Trophoblast cell (in vitro differentiated cells and primary cell): ENCODE results near the gene CACNA1G.
A peak's percentile ranks its signal among the peaks of the same experiment; 100 is the strongest.

Experiments
- DNase-seq, 2 donors: peaks; one replicate each; pipeline ENCODE4 v3.0.0-alpha.2; 2016
- H2AFZ ChIP-seq: 2 replicates; pipeline ENCODE4 v1.6.1; 2013; ENCODE audit warnings: low read length, moderate library complexity, mild to moderate bottlenecking; ENCODE audit not compliant: insufficient read depth, poor library complexity
- H2AK5ac ChIP-seq: 2 replicates; pipeline ENCODE4 v1.6.1; 2013; ENCODE audit warnings: mild to moderate bottlenecking, low read length
- H2BK120ac ChIP-seq: 2 replicates; pipeline ENCODE4 v1.6.1; 2013; ENCODE audit warnings: low read length, mild to moderate bottlenecking, moderate library complexity; ENCODE audit not compliant: insufficient read depth, poor library complexity
- H2BK12ac ChIP-seq: 2 replicates; pipeline ENCODE4 v1.6.1; 2013; ENCODE audit warnings: mild to moderate bottlenecking, low read length, moderate library complexity
- H2BK5ac ChIP-seq: 2 replicates; pipeline ENCODE4 v1.6.1; 2013; ENCODE audit warnings: low read length, low read depth, moderate library complexity, mild to moderate bottlenecking; ENCODE audit not compliant: poor library complexity
- H3K14ac ChIP-seq: 2 replicates; pipeline ENCODE4 v1.6.1; 2013; ENCODE audit warnings: mild to moderate bottlenecking, low read length
- H3K18ac ChIP-seq: 2 replicates; pipeline ENCODE4 v1.6.1; 2013; ENCODE audit warnings: mild to moderate bottlenecking, low read length
- H3K23ac ChIP-seq: 2 replicates; pipeline ENCODE4 v1.6.1; 2013; ENCODE audit warnings: low read length
- H3K27ac ChIP-seq: 2 replicates; pipeline ENCODE4 v1.5.1; 2013; ENCODE audit warnings: low read depth, mild to moderate bottlenecking, inconsistent platforms, low read length, moderate library complexity
- H3K27me3 ChIP-seq: 2 replicates; pipeline ENCODE4 v1.6.1; 2013; ENCODE audit warnings: inconsistent platforms, mild to moderate bottlenecking, low read length, moderate library complexity; ENCODE audit not compliant: insufficient read depth
- H3K36me3 ChIP-seq, 2 experiments: 1 replicate in 1 of 2; 2 replicates in 1 of 2; pipeline ENCODE4 v1.6.1; 2013; ENCODE audit warnings: low read length in 2 of 2, mild to moderate bottlenecking in 2 of 2, moderate library complexity in 1 of 2; ENCODE audit not compliant: insufficient read depth in 2 of 2, control insufficient read depth in 1 of 2
- H3K4ac ChIP-seq: 2 replicates; pipeline ENCODE4 v1.6.1; 2013; ENCODE audit warnings: low read depth, mild to moderate bottlenecking, low read length, moderate library complexity
- H3K4me1 ChIP-seq, 2 experiments: 1 replicate in 1 of 2; 2 replicates in 1 of 2; pipeline ENCODE4 v1.6.1; 2013; ENCODE audit warnings: low read length in 2 of 2, mild to moderate bottlenecking in 2 of 2, moderate library complexity in 1 of 2; ENCODE audit not compliant: insufficient read depth in 2 of 2, control insufficient read depth in 1 of 2
- H3K4me2 ChIP-seq: 2 replicates; pipeline ENCODE4 v1.6.1; 2013; ENCODE audit warnings: inconsistent platforms, mild to moderate bottlenecking, low read length, moderate library complexity
- H3K4me3 ChIP-seq: 2 replicates; pipeline ENCODE4 v1.5.1; 2013; ENCODE audit warnings: mild to moderate bottlenecking, low read depth, low read length, inconsistent platforms
- H3K79me1 ChIP-seq: one replicate; pipeline ENCODE4 v1.6.1; 2013; ENCODE audit warnings: low read length
- H3K79me2 ChIP-seq: 2 replicates; pipeline ENCODE4 v1.6.1; 2013; ENCODE audit warnings: low read length, mild to moderate bottlenecking; ENCODE audit not compliant: control insufficient read depth, insufficient read depth, poor library complexity
- H3K9ac ChIP-seq: 2 replicates; pipeline ENCODE4 v1.6.1; 2013; ENCODE audit warnings: mild to moderate bottlenecking, low read length
- H3K9me3 ChIP-seq: 2 replicates; pipeline ENCODE4 v1.6.1; 2013; ENCODE audit warnings: low read depth, mild to moderate bottlenecking, control low read depth, inconsistent platforms, low read length; ENCODE audit not compliant: insufficient read depth
- H4K12ac ChIP-seq: 2 replicates; pipeline ENCODE4 v1.6.1; 2013; ENCODE audit warnings: low read depth, mild to moderate bottlenecking, low read length, moderate library complexity
- H4K8ac ChIP-seq: 2 replicates; pipeline ENCODE4 v1.6.1; 2013; ENCODE audit warnings: low read depth, mild to moderate bottlenecking, low read length, moderate library complexity
- H4K91ac ChIP-seq: one replicate; pipeline ENCODE4 v1.6.1; 2013; ENCODE audit warnings: low read depth, mild to moderate bottlenecking, low read length, moderate library complexity
- WGBS: extraction: QIAGEN DNeasy Blood & Tissue Kit; methylation state at CpG from one replicate; pipeline ENCODE4 v1.1.7; 2013; ENCODE audit warnings: missing lambda C conversion rate; ENCODE audit not compliant: insufficient read length, insufficient coverage; ENCODE audit errors: extremely low coverage; 5-methylcytosine and 5-hydroxymethylcytosine counted together

CACNA1G gene

GRCh38 chr17:50547035-50547735 lies 13.3 kb upstream of the CACNA1G start, which contains the start of gene SPATA20:
Gene SPATA20 (plus strand): TSS chr17:50547174. CDS start chr17:50547209, 35 bp downstream.
- Histone ChIP-seq H3K36me3 (no peaks in the 10 kb centered on the region), H3K79me2 (peaks cover 2% of the 10 kb centered on the region), H3K4me1 (peaks cover 14 to 19% of the 10 kb centered on the region in 2 experiments), H4K91ac (peak within 1 kb of the TSS; percentile 86), H3K4me2 (peak within 1 kb of the TSS; percentile 78), H3K27ac (no peak within 1 kb of the TSS), H3K27me3 (no peaks in the 10 kb centered on the region), H4K12ac (peak within 1 kb of the TSS; percentile 82), H3K18ac (peak within 1 kb of the TSS; percentile 10), H3K14ac (peak within 1 kb of the TSS; percentile 48), H2AK5ac (peak within 1 kb of the TSS; percentile 22), H3K4me3 (peak within 1 kb of the TSS; percentile 71), H3K9ac (peak within 1 kb of the TSS; percentile 81), H3K23ac (no peak within 1 kb of the TSS), H2BK120ac (peak within 1 kb of the TSS; percentile 62), H4K8ac (peak within 1 kb of the TSS; percentile 90), H3K79me1 (peaks cover 5% of the 10 kb centered on the region), H2BK5ac (peak within 1 kb of the TSS; percentile 66), H3K4ac (peak within 1 kb of the TSS; percentile 27), H2BK12ac (no peak within 1 kb of the TSS), H2AFZ (peak within 1 kb of the TSS; percentile 70), H3K9me3 (no peaks in the 10 kb centered on the region)
- WGBS = no CpG with 5 or more reads among the region's 42 CpGs
- peak; percentile 91 to 94 for DNase-seq

- DNase-seq = no peak
- no CpG with 5 or more reads among the region's 5 CpGs for WGBS
- H4K8ac ChIP-seq = peak overlapping the region; percentile 90
These were observed 12.8 kb upstream of the CACNA1G start for GRCh38 chr17:50547736-50548083.

GRCh38 chr17:50548831-50549230 lies 11.7 kb upstream of the CACNA1G start:
- Histone ChIP-seq H2AK5ac (no peak overlapping the region), H4K12ac (no peak overlapping the region), H3K14ac (no peak overlapping the region), H3K79me2 (peaks cover 2% of the 10 kb centered on the region), H3K9me3 (no peaks in the 10 kb centered on the region), H3K4ac (no peak overlapping the region), H3K27ac (no peak overlapping the region), H3K4me3 (no peak overlapping the region), H4K91ac (no peak overlapping the region), H3K23ac (no peak overlapping the region), H3K36me3 (no peaks in the 10 kb centered on the region), H2BK12ac (no peak overlapping the region), H4K8ac (no peak overlapping the region), H3K18ac (no peak overlapping the region), H3K27me3 (no peaks in the 10 kb centered on the region), H2BK120ac (no peak overlapping the region), H3K4me2 (no peak overlapping the region), H2BK5ac (no peak overlapping the region), H3K4me1 (peaks cover 4 to 8% of the 10 kb centered on the region in 2 experiments), H2AFZ (no peak overlapping the region), H3K9ac (no peak overlapping the region), H3K79me1 (peaks cover 4% of the 10 kb centered on the region)
- DNase-seq = no peak
- no CpG with 5 or more reads among the region's 18 CpGs for WGBS

More at GRCh38 chr17:50547736-50548083, 12.8 kb upstream of the CACNA1G start:
- H3K4me1 ChIP-seq = peaks cover 11 to 15% of the 10 kb centered on the region in 2 experiments
- no peak overlapping the region for H2BK120ac ChIP-seq
- no peak overlapping the region for H2BK5ac ChIP-seq
- H2AFZ ChIP-seq = no peak overlapping the region
- peak overlapping the region; percentile 42 for H3K9ac ChIP-seq
- peak overlapping the region; percentile 8 for H3K18ac ChIP-seq
- H3K4me2 ChIP-seq = peak overlapping the region; percentile 78
- H3K79me1 ChIP-seq = peaks cover 4% of the 10 kb centered on the region
- H3K23ac ChIP-seq = no peak overlapping the region
- no peak overlapping the region for H3K4ac ChIP-seq
- peak overlapping the region; percentile 86 for H4K91ac ChIP-seq
- no peak overlapping the region for H3K4me3 ChIP-seq
- peak overlapping the region; percentile 82 for H4K12ac ChIP-seq
- H3K27ac ChIP-seq = no peak overlapping the region
- peak overlapping the region; percentile 22 for H2AK5ac ChIP-seq
- H3K27me3 ChIP-seq = no peaks in the 10 kb centered on the region
- no peaks in the 10 kb centered on the region for H3K36me3 ChIP-seq
- H3K14ac ChIP-seq = no peak overlapping the region
- no peaks in the 10 kb centered on the region for H3K9me3 ChIP-seq
- H3K79me2 ChIP-seq = peaks cover 2% of the 10 kb centered on the region
- no peak overlapping the region for H2BK12ac ChIP-seq

- no peak for DNase-seq
- Histone ChIP-seq H3K18ac (no peak overlapping the region), H3K27ac (no peak overlapping the region), H3K23ac (no peak overlapping the region), H3K4me2 (no peak overlapping the region), H4K91ac (no peak overlapping the region), H3K9me3 (no peaks in the 10 kb centered on the region), H3K9ac (no peak overlapping the region), H3K79me2 (peaks cover 2% of the 10 kb centered on the region), H2BK12ac (no peak overlapping the region), H2AK5ac (no peak overlapping the region), H4K8ac (no peak overlapping the region), H3K36me3 (no peaks in the 10 kb centered on the region), H2AFZ (no peak overlapping the region), H3K4me1 (peaks cover 4 to 8% of the 10 kb centered on the region in 2 experiments), H3K27me3 (no peaks in the 10 kb centered on the region), H2BK5ac (no peak overlapping the region), H3K4me3 (no peak overlapping the region), H3K79me1 (peaks cover 4% of the 10 kb centered on the region), H3K4ac (no peak overlapping the region), H3K14ac (no peak overlapping the region), H2BK120ac (no peak overlapping the region), H4K12ac (no peak overlapping the region)
- no CpG with 5 or more reads among the region's 19 CpGs for WGBS
These were observed 11.1 kb upstream of the CACNA1G start for GRCh38 chr17:50549256-50549941.
